ENCODE measurements around the gene ALDOC. TPM values are rescaled to one million over a fixed set of nuclear protein-coding genes. Genes with fewer than 3 reads are reported as not detected.

Gene ALDOC
- total RNA-seq, 1 experiment from 2014 or later: 309 TPM

DNA sequence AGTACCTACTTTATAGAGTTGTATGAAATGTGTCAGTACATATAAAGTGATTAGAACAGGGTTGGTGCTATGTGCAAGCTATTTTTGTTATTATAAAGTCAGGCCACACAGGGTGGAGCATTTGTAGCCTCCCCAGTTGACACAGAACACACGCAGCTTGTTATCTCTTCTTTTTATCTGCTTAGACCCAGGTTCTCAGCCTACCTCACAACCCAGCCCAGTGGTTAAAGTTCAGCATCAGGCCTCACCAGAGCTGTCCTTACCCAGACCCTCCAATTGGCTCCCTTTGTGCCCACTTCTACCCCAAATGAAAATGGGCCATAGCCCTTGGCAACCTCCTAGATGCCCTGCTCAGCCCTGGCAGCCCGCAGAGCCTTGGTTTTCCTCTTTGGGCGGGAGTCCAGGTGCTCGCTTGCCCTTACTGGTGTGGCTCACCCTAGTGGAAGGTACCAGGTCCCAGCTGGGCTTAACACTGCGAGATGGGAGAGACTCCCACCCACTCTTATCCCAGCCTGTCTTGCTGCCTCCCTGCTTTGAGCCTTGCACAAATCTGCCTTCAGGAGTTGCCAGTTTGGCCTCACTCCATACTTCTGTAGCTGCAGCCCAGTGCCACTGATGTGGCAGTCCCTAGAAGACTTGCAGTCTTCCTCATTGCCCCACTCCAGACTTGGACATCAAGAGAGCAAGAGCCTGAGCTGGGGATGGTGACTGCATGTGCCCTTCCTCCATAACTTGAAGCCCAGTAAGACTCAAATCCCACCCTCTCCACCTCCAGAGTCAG is 4.2 kb downstream of the ALDOC start:
- Histone ChIP-seq H3K4me3 (ENCODE audit: low read length) (peak overlapping the region; percentile 97), H3K9ac (ENCODE audit: low read length) (peak overlapping the region; percentile 98), H3K9me2 (replicated peaks; ENCODE audit: insufficient read depth, low read length) (no peaks in the 10 kb centered on the region), H3K79me2 (ENCODE audit: low read length) (peaks cover 33% of the 10 kb centered on the region), H2AFZ (ENCODE audit: low read length) (no peak overlapping the region), H3K36me3 (ENCODE audit: insufficient read depth, low read length) (peaks cover 18% of the 10 kb centered on the region; the same call in 1 of the 2 replicates), H3K9me3 (ENCODE audit: low read length) (no peaks in the 10 kb centered on the region), H4K20me1 (ENCODE audit: insufficient read depth, low read depth, low read length) (no peaks in the 10 kb centered on the region), H3K4me1 (ENCODE audit: low read length) (peaks cover 64% of the 10 kb centered on the region), H3K27me3 (ENCODE audit: low read length) (no peaks in the 10 kb centered on the region), H3K4me2 (ENCODE audit: low read depth, low read length, poor library complexity, severe bottlenecking) (peak overlapping the region; percentile 74), H3K27ac (ENCODE audit: low read length) (peak overlapping the region; percentile 68)
- no peak for DNase-seq

DNA sequence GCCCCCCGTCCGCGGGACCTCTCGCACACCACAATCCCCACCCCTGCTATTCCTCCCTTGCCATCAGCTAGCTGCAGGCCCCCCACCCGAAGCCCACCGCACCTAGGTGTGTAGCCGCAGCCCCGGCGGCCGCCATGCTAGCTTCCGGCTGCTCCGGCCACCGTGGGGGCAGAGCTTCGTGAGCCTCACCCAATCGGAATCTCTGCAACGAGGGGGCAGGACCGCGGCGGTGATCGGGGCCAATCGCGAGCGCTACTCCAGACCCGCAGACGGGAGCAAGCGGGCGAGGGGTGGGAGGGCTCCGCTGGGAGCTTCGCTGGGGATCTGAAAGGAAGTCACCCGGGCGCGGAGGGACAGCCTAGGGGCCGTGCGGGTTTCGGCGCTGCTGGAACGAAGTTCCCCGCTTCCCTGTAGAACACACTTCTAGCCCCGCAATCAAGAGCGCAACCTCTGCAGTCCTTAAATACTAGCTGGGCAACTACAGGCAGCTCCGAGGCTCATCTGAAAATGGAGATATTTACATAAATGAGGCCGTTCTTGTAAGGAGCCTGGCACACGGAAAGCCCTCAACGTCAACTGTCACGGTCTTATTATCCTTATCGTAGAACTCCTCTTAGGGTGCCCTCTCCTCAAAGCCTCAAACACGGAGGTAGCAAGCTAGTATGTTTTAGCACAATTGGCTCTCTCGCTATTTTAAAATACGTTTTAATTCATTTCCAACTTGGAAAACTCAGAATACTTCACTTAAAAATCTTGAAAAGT is 5.2 kb downstream of the ALDOC start, which contains the start of gene PIGS:
PIGS (minus strand) TSS at position 164 of the 762 bp plus-strand sequence; CDS start at position 136, 28 bp downstream.
- Histone ChIP-seq H2AFZ (ENCODE audit: low read length) (peak within 1 kb of the TSS; percentile 89), H3K27ac (ENCODE audit: low read length) (peak within 1 kb of the TSS; percentile 68), H3K4me3 (ENCODE audit: low read length) (peak within 1 kb of the TSS; percentile 97), H3K4me2 (ENCODE audit: low read depth, low read length, poor library complexity, severe bottlenecking) (peak within 1 kb of the TSS; percentile 74), H4K20me1 (ENCODE audit: insufficient read depth, low read depth, low read length) (peaks cover 6% of the 10 kb centered on the region; the same call in 1 of the 2 replicates), H3K27me3 (ENCODE audit: low read length) (no peaks in the 10 kb centered on the region), H3K9me3 (ENCODE audit: low read length) (no peaks in the 10 kb centered on the region), H3K36me3 (ENCODE audit: insufficient read depth, low read length) (peaks cover 25% of the 10 kb centered on the region; the same call in 1 of the 2 replicates), H3K9ac (ENCODE audit: low read length) (peak within 1 kb of the TSS; percentile 98), H3K79me2 (ENCODE audit: low read length) (peaks cover 42% of the 10 kb centered on the region), H3K9me2 (replicated peaks; ENCODE audit: insufficient read depth, low read length) (no peaks in the 10 kb centered on the region), H3K4me1 (ENCODE audit: low read length) (peaks cover 66% of the 10 kb centered on the region)
- peak; percentile 97 for DNase-seq

DNA sequence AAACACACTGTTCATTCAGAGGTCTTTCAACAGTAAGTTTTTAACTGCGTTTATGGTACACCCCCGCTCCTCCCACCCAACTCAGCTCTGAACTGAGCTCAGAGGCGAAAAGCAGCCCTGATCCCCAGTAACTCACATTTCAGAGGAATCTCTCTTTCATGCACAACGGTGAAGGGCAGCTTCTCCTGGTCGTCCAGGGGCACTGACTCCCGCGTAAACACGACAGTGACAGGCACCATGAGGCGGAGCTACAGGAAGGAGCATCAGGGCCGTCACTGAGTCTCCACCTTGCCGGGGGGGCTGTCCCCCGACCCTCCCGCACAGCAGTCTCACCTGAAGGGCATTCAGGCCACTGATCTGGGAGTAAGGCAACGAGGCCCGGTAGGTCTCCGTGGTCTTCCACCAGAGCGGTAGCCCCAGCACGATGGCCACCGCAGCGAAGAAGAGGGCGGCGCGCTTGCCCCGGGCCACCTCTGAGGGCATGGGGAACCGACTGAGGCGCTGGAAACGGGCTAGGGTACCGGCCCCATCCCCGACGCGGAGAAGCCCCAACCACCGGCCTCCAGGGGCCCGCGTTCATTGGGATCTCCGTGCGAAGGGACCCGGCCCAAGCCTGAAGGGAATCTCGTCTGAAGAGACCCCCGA is 5.9 kb downstream of the ALDOC start:
- Histone ChIP-seq H3K4me1 (ENCODE audit: low read length) (peaks cover 64% of the 10 kb centered on the region), H3K27me3 (ENCODE audit: low read length) (no peaks in the 10 kb centered on the region), H3K9me2 (replicated peaks; ENCODE audit: insufficient read depth, low read length) (no peaks in the 10 kb centered on the region), H3K27ac (ENCODE audit: low read length) (peak overlapping the region; percentile 58), H3K79me2 (ENCODE audit: low read length) (peaks cover 47% of the 10 kb centered on the region), H3K4me3 (ENCODE audit: low read length) (peak overlapping the region; percentile 97), H4K20me1 (ENCODE audit: insufficient read depth, low read depth, low read length) (peaks cover 6% of the 10 kb centered on the region; the same call in 1 of the 2 replicates), H3K9ac (ENCODE audit: low read length) (peak overlapping the region; percentile 98), H3K36me3 (ENCODE audit: insufficient read depth, low read length) (peaks cover 25% of the 10 kb centered on the region; the same call in 1 of the 2 replicates), H3K9me3 (ENCODE audit: low read length) (no peaks in the 10 kb centered on the region), H2AFZ (ENCODE audit: low read length) (peak overlapping the region; percentile 89), H3K4me2 (ENCODE audit: low read depth, low read length, poor library complexity, severe bottlenecking) (peak overlapping the region; percentile 74)
- DNase-seq: peak; percentile 76

DNA sequence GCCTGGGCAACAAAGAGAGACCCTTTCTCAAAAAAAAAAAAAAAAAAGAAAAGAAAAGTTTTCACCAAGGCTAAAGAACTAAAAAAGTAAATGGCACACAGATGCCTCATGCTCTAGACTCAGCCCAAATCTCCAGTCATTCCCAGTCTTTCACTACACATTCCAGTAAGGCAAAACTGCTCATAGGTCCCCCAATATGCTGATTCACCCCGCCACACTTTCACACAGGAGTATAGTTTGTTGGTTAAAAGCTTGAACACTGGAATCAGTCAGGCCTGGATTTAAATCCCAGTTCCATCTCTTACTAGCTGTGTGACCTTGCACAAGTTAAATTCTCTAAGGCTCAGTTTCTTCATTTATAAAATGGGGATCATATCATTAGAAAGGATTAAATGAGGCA is 7.2 kb downstream of the ALDOC start:
- Histone ChIP-seq H3K36me3 (ENCODE audit: insufficient read depth, low read length) (peaks cover 25% of the 10 kb centered on the region; the same call in 1 of the 2 replicates), H3K4me2 (ENCODE audit: low read depth, low read length, poor library complexity, severe bottlenecking) (peak overlapping the region; percentile 74), H3K9me3 (ENCODE audit: low read length) (no peaks in the 10 kb centered on the region), H3K9me2 (replicated peaks; ENCODE audit: insufficient read depth, low read length) (no peaks in the 10 kb centered on the region), H3K27me3 (ENCODE audit: low read length) (no peaks in the 10 kb centered on the region), H3K79me2 (ENCODE audit: low read length) (peaks cover 55% of the 10 kb centered on the region), H3K27ac (ENCODE audit: low read length) (peak overlapping the region; percentile 40), H3K9ac (ENCODE audit: low read length) (0 out of 2 replicates have a peak overlapping the region, but pooled peaks have one; percentile 98), H2AFZ (ENCODE audit: low read length) (no peak overlapping the region), H3K4me3 (ENCODE audit: low read length) (peak overlapping the region; percentile 97), H3K4me1 (ENCODE audit: low read length) (peaks cover 58% of the 10 kb centered on the region), H4K20me1 (ENCODE audit: insufficient read depth, low read depth, low read length) (peaks cover 6% of the 10 kb centered on the region; the same call in 1 of the 2 replicates)
- no peak for DNase-seq

DNA sequence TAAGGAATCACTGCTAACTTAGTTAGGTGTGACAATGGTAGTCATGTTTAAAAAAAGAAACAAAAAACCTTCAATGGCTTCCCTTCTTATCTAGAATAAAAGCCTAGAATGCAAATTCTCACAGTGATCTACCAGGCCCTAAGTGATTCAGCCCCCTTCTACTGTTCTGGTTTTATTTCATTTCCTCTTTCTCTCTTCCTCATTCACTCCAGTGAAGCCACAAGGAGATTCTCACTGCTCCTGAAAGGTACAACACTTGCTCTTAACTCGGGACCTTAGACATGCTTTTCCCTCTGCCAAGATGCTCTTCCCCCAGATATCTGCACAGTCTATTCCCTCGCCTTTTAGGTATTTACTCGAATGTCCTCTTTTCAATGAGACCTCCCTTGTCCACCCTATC is 9.1 kb downstream of the ALDOC start:
- Histone ChIP-seq H3K79me2 (ENCODE audit: low read length) (peaks cover 66% of the 10 kb centered on the region), H3K9ac (ENCODE audit: low read length) (peak overlapping the region; percentile 44; the same call in 1 of the 2 replicates)
- DNase-seq: peak; percentile 92

DNA sequence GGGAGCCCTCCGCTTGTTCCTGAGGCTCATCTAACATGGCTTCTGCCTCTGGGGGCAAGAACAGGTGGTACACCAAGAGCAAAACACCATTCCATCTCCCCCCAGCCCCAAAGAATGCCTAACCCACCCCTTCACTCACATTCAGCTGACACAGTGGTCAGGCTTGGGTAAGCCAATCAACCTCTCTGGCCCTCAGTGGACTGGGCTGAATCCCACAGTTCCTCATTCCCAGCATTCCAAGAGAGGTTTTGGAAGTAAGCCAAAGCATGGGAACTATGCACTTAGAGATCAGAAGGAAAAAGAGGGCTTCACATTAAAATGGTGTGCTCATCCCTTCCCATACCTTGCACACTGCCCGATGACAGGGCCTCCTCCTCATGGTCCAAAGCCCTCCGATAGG is 13.2 kb downstream of the ALDOC start:
- peaks cover 39% of the 10 kb centered on the region for H3K36me3 ChIP-seq (ENCODE audit: insufficient read depth, low read length)
- DNase-seq: no peak
- no peaks in the 10 kb centered on the region for H3K9me2 ChIP-seq (replicated peaks; ENCODE audit: insufficient read depth, low read length)
- H2AFZ ChIP-seq (ENCODE audit: low read length): no peak overlapping the region
- H3K9ac ChIP-seq (ENCODE audit: low read length): no peak overlapping the region
- peaks cover 20% of the 10 kb centered on the region for H3K4me1 ChIP-seq (ENCODE audit: low read length)
- peaks cover 43% of the 10 kb centered on the region for H3K79me2 ChIP-seq (ENCODE audit: low read length)
- H3K27ac ChIP-seq (ENCODE audit: low read length): no peak overlapping the region
- H3K9me3 ChIP-seq (ENCODE audit: low read length): no peaks in the 10 kb centered on the region
- no peak overlapping the region for H3K4me2 ChIP-seq (ENCODE audit: low read depth, low read length, poor library complexity, severe bottlenecking)
- H3K4me3 ChIP-seq (ENCODE audit: low read length): no peak overlapping the region
- H4K20me1 ChIP-seq (ENCODE audit: insufficient read depth, low read depth, low read length): peaks cover 6% of the 10 kb centered on the region; the same call in 1 of the 2 replicates
- no peaks in the 10 kb centered on the region for H3K27me3 ChIP-seq (ENCODE audit: low read length)

More for the DNA sequence above, 9.1 kb downstream of the ALDOC start:
- Histone ChIP-seq H3K27me3 (ENCODE audit: low read length) (no peaks in the 10 kb centered on the region), H3K4me2 (ENCODE audit: low read depth, low read length, poor library complexity, severe bottlenecking) (peak overlapping the region; percentile 69), H3K9me3 (ENCODE audit: low read length) (no peaks in the 10 kb centered on the region), H3K27ac (ENCODE audit: low read length) (peak overlapping the region; percentile 86), H3K4me1 (ENCODE audit: low read length) (peaks cover 48% of the 10 kb centered on the region), H2AFZ (ENCODE audit: low read length) (no peak overlapping the region), H4K20me1 (ENCODE audit: insufficient read depth, low read depth, low read length) (peaks cover 6% of the 10 kb centered on the region; the same call in 1 of the 2 replicates), H3K9me2 (replicated peaks; ENCODE audit: insufficient read depth, low read length) (no peaks in the 10 kb centered on the region), H3K36me3 (ENCODE audit: insufficient read depth, low read length) (peaks cover 28% of the 10 kb centered on the region; the same call in 1 of the 2 replicates), H3K4me3 (ENCODE audit: low read length) (peak overlapping the region; percentile 52)

DNA sequence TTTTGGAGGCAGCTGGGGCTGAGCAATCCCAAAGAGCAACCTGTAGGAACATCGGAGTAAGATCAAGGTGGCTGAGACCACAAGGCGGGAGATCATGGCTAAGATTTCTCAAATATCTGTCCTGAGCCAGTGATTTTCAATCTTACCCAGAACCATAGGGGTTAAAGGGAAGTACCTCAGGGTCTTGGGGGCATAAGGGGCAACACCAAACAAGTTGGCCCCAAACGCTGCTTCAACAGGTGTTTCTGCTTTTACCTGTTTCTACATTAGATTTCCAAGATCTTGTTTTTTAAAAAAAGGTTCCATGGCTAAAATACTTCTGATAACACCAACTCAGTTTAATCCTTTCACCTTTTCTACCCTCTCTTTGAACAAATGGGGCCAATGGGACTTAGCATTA is 21.7 kb downstream of the ALDOC start:
- no peaks in the 10 kb centered on the region for H3K9me3 ChIP-seq (ENCODE audit: low read length)
- peaks cover 17% of the 10 kb centered on the region; the same call in 1 of the 2 replicates for H4K20me1 ChIP-seq (ENCODE audit: insufficient read depth, low read depth, low read length)
- no peak overlapping the region for H3K4me3 ChIP-seq (ENCODE audit: low read length)
- no peaks in the 10 kb centered on the region for H3K27me3 ChIP-seq (ENCODE audit: low read length)
- H3K9me2 ChIP-seq (replicated peaks; ENCODE audit: insufficient read depth, low read length): no peaks in the 10 kb centered on the region
- H2AFZ ChIP-seq (ENCODE audit: low read length): no peak overlapping the region
- no peak overlapping the region for H3K4me2 ChIP-seq (ENCODE audit: low read depth, low read length, poor library complexity, severe bottlenecking)
- DNase-seq: no peak
- H3K79me2 ChIP-seq (ENCODE audit: low read length): no peaks in the 10 kb centered on the region
- peaks cover 33% of the 10 kb centered on the region; the same call in 1 of the 2 replicates for H3K36me3 ChIP-seq (ENCODE audit: insufficient read depth, low read length)
- H3K9ac ChIP-seq (ENCODE audit: low read length): no peak overlapping the region
- H3K4me1 ChIP-seq (ENCODE audit: low read length): peaks cover 30% of the 10 kb centered on the region
- no peak overlapping the region for H3K27ac ChIP-seq (ENCODE audit: low read length)
